HCT116 (cell line): ENCODE measurements around the gene FMN2. TPM values are rescaled to one million over a fixed set of nuclear protein-coding genes. Genes with fewer than 3 reads are reported as not detected.
"Not testable (repeated sequence)": the region's sequence is repeated elsewhere in the genome, so short reads cannot be mapped to it uniquely, and the experiment has no call there.

Experiments
- ATAC-seq: fragments of 200-7000 bp; cut with Tn5 transposase; 2 replicates; pipeline ENCODE4 v1.9.1; 2020; ENCODE audit warnings: mild to moderate bottlenecking, moderate library complexity
- BruUV-seq: library from RNA; stranded (reverse); fragments of 400-500 nt; replicated peaks from 2 replicates; lab custom pipeline; 2021; lab: Mats Ljungman, UMichigan
- CTCF ChIA-PET: fragments of 300-600 bp; sonication (Branson Sonifier 250); formaldehyde crosslinking; loops from one replicate; lab custom pipeline; 2021; ENCODE audit warnings: antibody characterized with exemption; lab: Charles Lee
- POLR2A ChIA-PET: fragments of 300-600, 350-600 bp; sonication (Branson Sonifier 250); formaldehyde crosslinking; loops from one replicate; lab custom pipeline; 2021; ENCODE audit warnings: antibody characterized with exemption; lab: Charles Lee
- RAD21 ChIA-PET, 2 experiments: fragments of 300-600 bp; sonication (Branson Sonifier 250); formaldehyde crosslinking; loops; one replicate each; lab custom pipeline; 2023; ENCODE audit warnings: low total read pairs in 2 of 2; ENCODE audit not compliant: uncharacterized antibody in 2 of 2, unreplicated experiment in 2 of 2, low non-redundant PET in 1 of 2; lab: Charles Lee
- DNase-seq: peaks from one replicate; pipeline ENCODE4 v3.0.0-alpha.2; 2010; ENCODE audit warnings: low read depth, low spot score
- H2AFZ ChIP-seq: fragments of 200-600 bp; shearing (Covaris generic), sonication (generic); 2 replicates; pipeline ENCODE4 v1.6.1; 2017; ENCODE audit warnings: low read depth, mixed run types, mixed read lengths, antibody characterized with exemption, low read length; ENCODE audit not compliant: poor library complexity, severe bottlenecking
- H3K27ac ChIP-seq: 2 replicates; pipeline ENCODE4 v1.5.1; 2012; ENCODE audit warnings: low read depth, low read length
- H3K27me3 ChIP-seq: fragments of 200-600 bp; sonication (generic); 2 replicates; pipeline ENCODE4 v1.6.1; 2016; ENCODE audit warnings: mixed run types, low read length, mixed read lengths; ENCODE audit not compliant: insufficient read depth
- H3K36me3 ChIP-seq, 2 experiments: fragments of 200-500 bp in 1 of 2; fragments of 200-600 bp in 1 of 2; sonication (Bioruptor generic) in 1 of 2; sonication (generic) in 1 of 2; 2 replicates each; pipeline versions ENCODE4 v1.5.1 to v1.6.1; 2014 to 2016; ENCODE audit warnings: low read length in 2 of 2, inconsistent platforms in 1 of 2, mixed read lengths in 1 of 2, mixed run types in 1 of 2; ENCODE audit not compliant: insufficient read depth in 2 of 2, control insufficient read depth in 1 of 2
- H3K4me1 ChIP-seq, 2 experiments: fragments of 200-600 bp in 1 of 2; sonication (generic) in 1 of 2; 2 replicates each; pipeline versions ENCODE4 v1.5.1 to v1.6.1; 2012 to 2017; ENCODE audit warnings: low read length in 2 of 2, inconsistent platforms in 1 of 2, mild to moderate bottlenecking in 1 of 2, mixed read lengths in 1 of 2, mixed run types in 1 of 2, moderate library complexity in 1 of 2; ENCODE audit not compliant: insufficient read depth in 2 of 2, control insufficient read depth in 1 of 2
- H3K4me2 ChIP-seq: fragments of 200-600 bp; sonication (generic); 2 replicates; pipeline ENCODE4 v1.6.1; 2017; ENCODE audit warnings: mixed run types, low read length, mixed read lengths
- H3K4me3 ChIP-seq, 2 experiments: fragments of 200-600 bp in 1 of 2; sonication (generic) in 1 of 2; replicated peaks in 1 of 2; 2 replicates each; pipeline ENCODE4 v1.5.1; 2011 to 2016; ENCODE audit warnings: low read length in 2 of 2, control low read depth in 1 of 2, low read depth in 1 of 2, mild to moderate bottlenecking in 1 of 2, mixed read lengths in 1 of 2, mixed run types in 1 of 2
- H3K79me2 ChIP-seq: fragments of 200-600 bp; sonication (generic); 2 replicates; pipeline ENCODE4 v1.6.1; 2017; ENCODE audit warnings: mild to moderate bottlenecking, mixed run types, low read length, moderate library complexity, mixed read lengths; ENCODE audit not compliant: insufficient read depth
- H3K9ac ChIP-seq: fragments of 200-600 bp; sonication (generic); 2 replicates; pipeline ENCODE4 v1.6.1; 2016; ENCODE audit warnings: low read length, mixed read lengths
- H3K9me2 ChIP-seq: fragments of 200-600 bp; sonication (generic), shearing (Covaris generic); 2 replicates; pipeline ENCODE4 v1.6.1; 2017; ENCODE audit warnings: mixed run types, mild to moderate bottlenecking, moderate library complexity; ENCODE audit not compliant: insufficient read depth
- H3K9me3 ChIP-seq, 2 experiments: fragments of 200-500 bp in 1 of 2; fragments of 200-600 bp in 1 of 2; sonication (Bioruptor generic) in 1 of 2; sonication (generic) in 1 of 2; 2 replicates each; pipeline ENCODE4 v1.6.1; 2014 to 2017; ENCODE audit warnings: low read length in 2 of 2, mixed read lengths in 2 of 2, inconsistent platforms in 1 of 2, low read depth in 1 of 2, mild to moderate bottlenecking in 1 of 2, mixed run types in 1 of 2, moderate library complexity in 1 of 2; ENCODE audit not compliant: control insufficient read depth in 1 of 2, insufficient read depth in 1 of 2
- H4K20me1 ChIP-seq: fragments of 200-600 bp; sonication (generic), shearing (Covaris generic); 2 replicates; pipeline ENCODE4 v1.6.1; 2017; ENCODE audit warnings: mixed run types, mild to moderate bottlenecking, moderate library complexity; ENCODE audit not compliant: insufficient read depth
- CBX3 ChIP-seq: IDR thresholded peaks from 2 replicates; pipeline ENCODE4 v1.6.1; 2012; ENCODE audit warnings: low read depth
- CEBPB ChIP-seq: IDR thresholded peaks from 2 replicates; pipeline ENCODE4 v1.6.1; 2012; ENCODE audit warnings: low read depth
- FOSL1 ChIP-seq: IDR thresholded peaks from 2 replicates; pipeline ENCODE4 v1.6.1; 2012; ENCODE audit warnings: low read depth
- POLR2A ChIP-seq: IDR thresholded peaks from 2 replicates; pipeline ENCODE4 v1.7.0; 2011; ENCODE audit warnings: borderline replicate concordance; ENCODE audit not compliant: insufficient read depth, insufficient read length; ENCODE audit errors: extremely low read depth
- POLR2AphosphoS5 ChIP-seq: IDR thresholded peaks from 2 replicates; pipeline ENCODE4 v1.6.1; 2011; ENCODE audit warnings: mild to moderate bottlenecking, low read depth, low read length, moderate library complexity
- RAD21 ChIP-seq: IDR thresholded peaks from 2 replicates; pipeline ENCODE4 v1.6.1; 2012; ENCODE audit warnings: low read depth, mild to moderate bottlenecking
- SRF ChIP-seq: IDR thresholded peaks from 2 replicates; pipeline ENCODE4 v1.6.1; 2012; ENCODE audit warnings: low read depth
- YY1 ChIP-seq: IDR thresholded peaks from 2 replicates; pipeline ENCODE4 v1.6.1; 2011; ENCODE audit warnings: low read length, low read depth, moderate library complexity, mild to moderate bottlenecking; ENCODE audit not compliant: insufficient replicate concordance; ENCODE audit errors: extremely low read depth
- ZNF274 ChIP-seq: fragments of 200-500 bp; sonication (Bioruptor generic); IDR thresholded peaks from 2 replicates; pipeline ENCODE4 v1.6.1; 2014; ENCODE audit warnings: mild to moderate bottlenecking, low read depth, low read length, inconsistent platforms
- intact Hi-C: fragments of 100-400 bp; cut with micrococcal nuclease; formaldehyde crosslinking; loops from 2 replicates; pipeline ENCODE4 v1.10.0; 2022
- total RNA-seq: library from RNA; stranded (reverse); gene quantifications from one replicate; pipeline ENCODE4 v1.2.1, GENCODE V29; 2021; ENCODE audit not compliant: unreplicated experiment
- TF ChIP-seq, protein P1 (sequence below): IDR thresholded peaks from 2 replicates; pipeline ENCODE4 v1.6.1; 2011; ENCODE audit warnings: mild to moderate bottlenecking, low read length, moderate library complexity; ENCODE audit not compliant: insufficient replicate concordance; ENCODE audit errors: extremely low read depth
- TF ChIP-seq, protein P2 (sequence below): IDR thresholded peaks from 2 replicates; pipeline ENCODE4 v1.6.1; 2012

The FMN2 gene
- total RNA-seq, 1 experiment from 2014 or later = not detected

DNA sequence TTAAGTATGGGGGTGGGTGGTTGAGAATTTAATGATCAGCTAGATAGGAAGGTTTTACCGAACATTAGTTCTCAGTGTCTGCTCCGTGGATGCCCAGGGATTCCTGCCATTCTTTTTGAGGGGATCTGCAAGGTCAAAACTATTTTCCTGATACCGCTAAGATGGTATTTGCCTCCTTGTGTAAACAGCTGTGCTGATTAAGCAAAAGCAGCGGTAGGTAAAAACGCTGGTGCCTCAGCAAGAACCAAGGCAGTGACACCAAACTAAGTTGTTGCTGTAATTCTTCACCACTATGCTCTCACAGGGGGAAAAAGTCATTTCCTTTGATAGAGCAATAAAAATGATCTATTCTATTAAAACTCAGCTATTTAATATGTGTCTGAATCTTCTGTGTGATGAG lies 229.0 kb downstream of the FMN2 start (continued):
- TF ChIP-seq, protein P1, sequence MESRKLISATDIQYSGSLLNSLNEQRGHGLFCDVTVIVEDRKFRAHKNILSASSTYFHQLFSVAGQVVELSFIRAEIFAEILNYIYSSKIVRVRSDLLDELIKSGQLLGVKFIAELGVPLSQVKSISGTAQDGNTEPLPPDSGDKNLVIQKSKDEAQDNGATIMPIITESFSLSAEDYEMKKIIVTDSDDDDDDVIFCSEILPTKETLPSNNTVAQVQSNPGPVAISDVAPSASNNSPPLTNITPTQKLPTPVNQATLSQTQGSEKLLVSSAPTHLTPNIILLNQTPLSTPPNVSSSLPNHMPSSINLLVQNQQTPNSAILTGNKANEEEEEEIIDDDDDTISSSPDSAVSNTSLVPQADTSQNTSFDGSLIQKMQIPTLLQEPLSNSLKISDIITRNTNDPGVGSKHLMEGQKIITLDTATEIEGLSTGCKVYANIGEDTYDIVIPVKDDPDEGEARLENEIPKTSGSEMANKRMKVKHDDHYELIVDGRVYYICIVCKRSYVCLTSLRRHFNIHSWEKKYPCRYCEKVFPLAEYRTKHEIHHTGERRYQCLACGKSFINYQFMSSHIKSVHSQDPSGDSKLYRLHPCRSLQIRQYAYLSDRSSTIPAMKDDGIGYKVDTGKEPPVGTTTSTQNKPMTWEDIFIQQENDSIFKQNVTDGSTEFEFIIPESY = no peak
- TF ChIP-seq SRF (no peak), POLR2AphosphoS5 (no peak)
- TF ChIP-seq, protein P2, sequence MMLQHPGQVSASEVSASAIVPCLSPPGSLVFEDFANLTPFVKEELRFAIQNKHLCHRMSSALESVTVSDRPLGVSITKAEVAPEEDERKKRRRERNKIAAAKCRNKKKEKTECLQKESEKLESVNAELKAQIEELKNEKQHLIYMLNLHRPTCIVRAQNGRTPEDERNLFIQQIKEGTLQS = no peak

DNA sequence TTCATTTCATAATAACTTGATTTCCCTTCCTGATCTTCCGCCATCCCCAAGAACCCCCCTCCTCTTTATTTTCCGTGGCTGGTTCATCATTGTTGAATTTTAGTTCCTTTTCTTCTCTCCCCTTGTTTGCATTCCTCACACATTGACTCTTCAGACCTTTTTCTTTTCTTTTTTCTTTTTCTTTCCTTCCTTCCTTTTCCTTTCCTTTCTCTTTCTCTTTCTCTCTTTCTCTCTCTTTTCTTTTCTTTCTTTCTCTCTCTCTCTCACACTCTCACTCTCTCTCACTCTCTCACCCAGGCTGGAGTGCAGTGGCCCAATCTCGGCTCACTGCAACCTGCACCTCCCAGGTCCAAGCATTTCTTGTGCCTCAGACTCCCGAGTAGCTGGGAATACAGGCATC lies 231.3 kb downstream of the FMN2 start:
- H3K79me2 ChIP-seq = no peaks in the 10 kb centered on the region
- intact Hi-C loops = no loop called here
- no peak for ATAC-seq
- ChIA-PET CTCF (no interaction called here), RAD21 (no interaction called here), POLR2A (no interaction called here)
- H3K36me3 ChIP-seq = no peaks in the 10 kb centered on the region
- no peaks in the 10 kb centered on the region for H3K4me1 ChIP-seq
- no peak overlapping the region for H2AFZ ChIP-seq
- H3K4me3 ChIP-seq = no peak overlapping the region
- H3K4me2 ChIP-seq = no peak overlapping the region
- H3K27ac ChIP-seq = no peak overlapping the region
- peaks cover 5 to 12% of the 10 kb centered on the region in 2 experiments; a peak in 3 of 4 replicates for H3K9me3 ChIP-seq
- no peak for DNase-seq
- no peaks in the 10 kb centered on the region for H3K27me3 ChIP-seq
- H3K9ac ChIP-seq = no peak overlapping the region
- H3K9me2 ChIP-seq = no peaks in the 10 kb centered on the region
- no peak for TF ChIP-seq POLR2A
- TF ChIP-seq SRF = no peak
- no peak for TF ChIP-seq POLR2AphosphoS5
- TF ChIP-seq, protein P1 = no peak
- TF ChIP-seq CBX3 = no peak
- no peak for TF ChIP-seq YY1
- no peak for TF ChIP-seq ZNF274
- no peak for TF ChIP-seq RAD21
- TF ChIP-seq FOSL1 = no peak
- TF ChIP-seq, protein P2 = no peak
- TF ChIP-seq CEBPB = no peak
- BruUV-seq = no TSS peak
- no peaks in the 10 kb centered on the region for H4K20me1 ChIP-seq

DNA sequence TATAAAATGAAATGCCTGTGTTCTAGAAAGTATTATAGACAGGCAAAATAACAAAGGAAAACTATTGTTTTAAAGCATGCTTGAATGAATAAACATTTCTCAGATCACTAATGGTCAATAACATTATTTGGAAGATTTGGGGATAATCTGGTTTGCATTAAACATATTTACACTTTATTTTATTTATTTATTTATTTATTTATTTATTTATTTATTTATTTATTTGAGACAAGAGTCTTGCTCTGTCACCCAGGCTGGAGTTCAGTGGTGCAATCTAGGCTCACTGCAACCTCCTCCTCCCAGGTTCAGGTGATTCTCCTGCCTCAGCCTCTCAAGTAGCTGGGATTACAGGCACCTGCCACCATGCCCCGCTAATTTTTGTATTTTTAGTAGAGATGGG lies 236.7 kb downstream of the FMN2 start:
- H3K9ac ChIP-seq, H3K9me2 ChIP-seq, DNase-seq, RAD21 ChIA-PET, ATAC-seq, H3K79me2 ChIP-seq, H2AFZ ChIP-seq, H3K4me1 ChIP-seq, H4K20me1 ChIP-seq, BruUV-seq, intact Hi-C loops, H3K27me3 ChIP-seq, CTCF ChIA-PET, H3K27ac ChIP-seq, POLR2A ChIA-PET, H3K4me2 ChIP-seq, H3K36me3 ChIP-seq, H3K9me3 ChIP-seq, H3K4me3 ChIP-seq: not testable (repeated sequence)
